Gastroesophageal sphincter (tissue), 3 donors: ENCODE measurements around the gene CPNE6.

Source experiments
- CTCF ChIP-seq, 4 experiments: fragments of 200-600 bp in 2 of 4; fragments of 450-650 bp in 2 of 4; sonication (generic) in 1 of 4; IDR thresholded peaks; one replicate each; pipeline ENCODE4 v1.5.1; 2017 to 2019; ENCODE audit warnings: antibody characterized with exemption in 4 of 4, mild to moderate bottlenecking in 2 of 4, moderate library complexity in 2 of 4
- EP300 ChIP-seq: sonication (generic); formaldehyde crosslinking; IDR thresholded peaks from one replicate; pipeline ENCODE4 v1.6.1; 2017; ENCODE audit warnings: antibody characterized with exemption, mild to moderate bottlenecking
- POLR2A ChIP-seq, 2 donors: fragments of 450-650 bp; IDR thresholded peaks; one replicate each; pipeline ENCODE4 v1.6.1; 2017; ENCODE audit warnings: antibody characterized with exemption in 2 of 2, mild to moderate bottlenecking in 2 of 2, moderate library complexity in 1 of 2
- POLR2AphosphoS5 ChIP-seq: sonication (generic); formaldehyde crosslinking; IDR thresholded peaks from one replicate; pipeline ENCODE4 v1.6.1; 2017; ENCODE audit warnings: antibody characterized with exemption

- TF ChIP-seq CTCF (IDR thresholded peaks at IDR 0.05) (no peak), POLR2AphosphoS5 (no peak), POLR2A (IDR thresholded peaks at IDR 0.05) (no peak), EP300 (no peak)
Observed at GRCh38 chr14:24116128-24116814, 44.9 kb downstream of the CPNE6 start.
